GM12801 (cell line): Measurements from ENCODE around the gene HIGD2A.

Experiments
- CTCF ChIP-seq: IDR thresholded peaks from one replicate; pipeline ENCODE4 v1.5.1; 2011; ENCODE audit warnings: control low read depth; ENCODE audit not compliant: insufficient read length; ENCODE audit errors: extremely low read depth

HIGD2A gene

GRCh38 chr5:176409765-176410164, 21.2 kb downstream of the HIGD2A start:
- no peak for TF ChIP-seq CTCF

GRCh38 chr5:176410486-176411180, 22.1 kb downstream of the HIGD2A start:
- no peak for TF ChIP-seq CTCF

- no peak for TF ChIP-seq CTCF
Observed at GRCh38 chr5:176412517-176413254, 24.1 kb downstream of the HIGD2A start.

DNA sequence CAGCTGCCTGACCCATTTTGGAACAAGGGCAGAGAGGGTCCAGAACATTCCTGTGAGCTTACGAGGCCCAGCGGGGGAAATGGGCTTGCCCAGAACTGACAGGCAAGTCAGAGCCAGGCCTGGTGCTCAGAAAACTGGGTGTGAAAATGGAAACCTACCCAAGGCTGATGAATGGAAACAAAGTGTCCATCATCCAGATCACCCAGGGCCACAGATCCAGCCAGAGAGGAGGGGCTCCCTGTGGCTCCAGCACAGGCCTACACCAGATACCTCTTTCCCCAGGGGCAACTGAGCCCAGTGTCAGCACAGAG, 24.7 kb downstream of the HIGD2A start:
- no peak for TF ChIP-seq CTCF

GRCh38 chr5:176413709-176414191, 25.2 kb downstream of the HIGD2A start:
- TF ChIP-seq CTCF, result no peak

DNA sequence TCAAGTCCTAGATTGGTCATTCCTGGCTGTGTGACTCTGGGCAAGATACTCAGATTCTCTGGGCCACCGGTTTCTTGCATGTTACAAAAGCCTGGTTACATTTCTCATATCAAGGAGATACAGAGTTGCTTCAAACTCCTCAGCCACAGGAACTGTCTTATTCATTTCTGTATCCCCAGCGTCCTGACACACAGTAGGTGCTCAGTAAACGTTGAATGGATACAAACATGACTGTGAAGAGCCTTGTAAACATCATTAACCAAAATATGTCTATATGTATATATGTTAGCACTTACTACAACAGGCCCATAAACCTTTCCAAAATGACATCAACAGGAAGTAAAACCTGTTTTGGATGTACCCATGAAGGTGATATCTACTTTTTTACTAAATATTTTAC, 26.2 kb downstream of the HIGD2A start:
- no peak for TF ChIP-seq CTCF

DNA sequence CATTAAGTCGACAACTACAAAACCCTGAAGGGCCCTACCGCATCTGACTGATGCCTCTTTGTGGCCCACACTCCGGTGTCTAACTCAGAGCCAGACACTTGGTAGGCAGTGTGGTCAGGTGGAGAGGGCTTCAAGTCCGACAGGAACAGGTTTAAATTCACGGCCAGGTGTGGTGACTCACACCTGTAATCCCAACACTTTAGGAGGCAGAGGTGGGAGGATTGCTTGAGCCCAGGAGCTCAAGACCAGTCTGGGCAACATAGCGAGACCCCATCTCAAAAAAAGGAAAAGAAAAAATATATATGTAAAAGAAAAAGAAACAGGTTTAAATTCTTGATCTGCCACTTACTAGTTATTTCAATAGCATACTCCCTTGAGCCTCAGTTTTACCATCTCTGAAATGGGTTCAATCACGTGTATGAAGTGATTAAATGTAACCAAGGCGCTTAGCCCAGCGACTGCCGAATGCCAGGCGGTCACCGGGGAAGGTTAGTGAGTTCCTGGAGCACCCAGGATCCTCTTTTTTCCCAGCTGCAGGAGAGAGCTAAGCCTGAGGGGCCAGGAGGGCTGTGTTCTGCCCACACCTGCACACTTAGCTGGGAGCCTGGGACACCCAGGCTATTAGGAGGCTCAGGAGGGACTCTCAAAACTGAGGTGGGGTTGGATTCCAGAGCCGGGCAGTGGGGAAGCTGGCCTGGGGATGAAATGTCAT, 26.8 kb downstream of the HIGD2A start:
- no peak for TF ChIP-seq CTCF
